Stimulated activated CD8-positive, alpha-beta memory T cell treated with anti-CD3 and anti-CD28 coated beads, Interleukin-2, amount 100 ng/mL, for 1 hour (primary cell): ENCODE data around the gene PROM1.

Source experiments
- DNase-seq, 2 donors: peaks; one replicate each; pipeline ENCODE4 v3.0.0-alpha.2; 2020; ENCODE audit warnings: low read depth in 2 of 2

PROM1 gene

GRCh38 chr4:16083241-16084191 is at the start of gene PROM1:
PROM1 (minus strand) TSS chr4:16084023; CDS start chr4:16075906, 8,117 bp downstream.
- DNase-seq, result no peak

DNA sequence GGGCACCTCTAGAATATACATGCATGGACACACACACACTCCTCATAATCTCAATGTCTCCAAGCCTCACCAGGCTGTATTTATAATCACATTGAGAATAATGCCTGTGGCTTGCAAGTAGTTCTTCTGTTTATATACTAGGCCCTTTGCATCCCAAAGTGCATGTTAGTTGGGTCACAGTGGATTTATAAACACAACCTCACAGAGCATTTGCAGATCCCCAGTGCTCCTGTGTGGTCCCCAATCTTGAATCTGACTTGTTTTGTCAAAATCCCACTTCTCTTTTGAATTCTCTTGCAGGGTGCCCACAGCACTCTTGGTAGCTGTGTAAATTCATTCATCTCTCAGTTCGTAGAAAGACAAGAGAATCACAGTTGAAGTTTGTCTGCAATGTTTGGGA is 49.6 kb upstream of the PROM1 start:
- no peak for DNase-seq

- DNase-seq, result no peak
Measured at GRCh38 chr4:16131293-16131692, 47.5 kb upstream of the PROM1 start.

- no peak for DNase-seq
Measured at GRCh38 chr4:16129336-16129735, 45.5 kb upstream of the PROM1 start.

GRCh38 chr4:16126714-16127113 is 42.9 kb upstream of the PROM1 start:
- no peak for DNase-seq

- DNase-seq, result no peak
Measured at GRCh38 chr4:16125571-16126445, 42.0 kb upstream of the PROM1 start.

DNA sequence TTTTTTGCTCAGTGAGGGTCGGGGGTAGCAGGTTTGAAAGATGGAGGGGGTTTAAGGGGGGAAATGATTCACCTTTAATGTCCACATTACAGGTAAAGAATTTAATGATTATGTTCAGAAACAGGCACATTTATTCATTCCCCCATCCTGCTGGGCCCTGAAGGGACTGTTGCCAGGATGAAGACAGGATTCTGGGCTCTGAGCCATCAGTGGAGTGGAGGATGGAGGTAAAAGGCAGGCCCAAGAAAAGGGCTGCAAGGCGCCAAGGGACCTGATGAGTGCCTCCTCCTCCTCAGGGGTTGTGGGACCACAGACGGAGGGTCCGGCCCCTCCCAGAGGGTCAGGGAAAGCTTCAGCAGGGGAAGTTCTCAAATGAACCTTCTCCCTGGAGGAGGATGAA is 40.4 kb upstream of the PROM1 start:
- no peak for DNase-seq

DNA sequence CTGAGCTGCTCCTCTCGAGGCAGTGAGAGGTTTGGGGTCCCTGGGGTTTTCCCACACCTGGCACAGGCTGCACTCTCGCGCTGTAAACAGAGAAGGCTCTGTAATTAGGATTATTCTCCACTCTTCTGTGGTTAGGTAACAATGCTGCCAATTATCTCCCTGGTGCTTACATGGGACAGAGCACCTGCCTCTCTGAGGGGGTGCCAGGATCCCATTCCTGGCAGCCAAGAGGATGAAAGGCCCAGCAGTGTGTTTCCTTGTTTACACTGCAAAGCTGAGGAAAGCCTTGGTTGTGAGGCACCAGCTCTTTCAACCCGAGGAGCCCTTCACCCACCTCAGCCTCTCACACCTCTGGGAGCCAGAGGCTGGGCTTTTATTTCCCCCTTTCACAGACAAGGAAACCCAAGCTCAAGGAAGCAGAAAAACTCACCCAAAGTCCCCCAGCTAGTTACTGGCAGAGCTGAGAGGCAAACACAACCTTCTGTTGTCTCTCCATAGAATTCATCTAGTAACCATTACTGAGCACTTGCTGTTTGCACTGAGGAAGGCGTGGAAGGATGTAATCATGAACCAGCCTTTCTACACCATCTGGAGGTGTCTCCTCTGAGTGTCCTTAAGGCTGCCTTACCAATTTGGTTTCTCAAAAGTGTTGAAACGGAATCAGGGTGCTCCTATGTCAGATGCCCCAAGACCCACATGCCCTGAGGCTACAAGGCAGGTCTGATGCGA is 39.7 kb upstream of the PROM1 start:
- no peak for DNase-seq

DNA sequence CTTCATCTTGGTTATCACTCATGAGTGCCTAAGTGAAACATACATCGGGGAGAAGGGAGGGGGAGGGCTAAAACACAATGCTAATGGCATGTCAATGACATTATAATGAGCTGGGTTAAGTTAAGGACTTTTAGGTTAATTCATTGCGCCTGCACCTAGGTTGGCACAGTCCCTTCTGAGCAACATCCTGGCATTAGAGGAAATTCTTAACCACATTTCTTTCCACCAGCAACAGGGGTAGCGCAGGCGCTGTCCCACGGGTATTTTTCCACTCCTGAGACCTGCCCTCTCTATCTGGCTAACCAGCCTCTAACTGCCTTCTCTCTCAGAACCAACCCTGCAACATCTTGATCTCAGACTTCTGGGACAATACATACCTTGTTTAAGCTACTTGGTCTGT is 39.0 kb upstream of the PROM1 start:
- DNase-seq, result no peak

DNA sequence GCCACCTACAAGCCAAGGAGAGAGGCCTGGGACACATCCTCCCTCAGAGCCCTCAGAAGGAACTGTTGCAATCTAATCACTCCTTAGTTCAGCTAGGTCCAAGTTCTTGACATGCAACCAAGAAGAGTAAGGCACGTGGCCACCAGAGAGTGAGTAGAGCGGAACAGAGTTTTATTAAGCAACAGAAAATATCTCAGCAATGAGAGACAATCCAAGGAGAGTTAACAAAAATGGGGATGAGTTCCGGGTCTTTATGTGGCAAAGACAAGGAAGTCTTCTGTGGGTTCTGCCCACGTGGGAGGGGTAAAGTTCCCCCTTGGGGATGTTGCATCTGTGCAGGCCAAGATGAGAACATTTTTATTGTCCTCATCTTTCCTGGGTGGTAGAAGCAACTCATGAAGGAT is 38.5 kb upstream of the PROM1 start:
- DNase-seq, result no peak

- DNase-seq, result no peak
Measured at GRCh38 chr4:16120720-16121119, 36.9 kb upstream of the PROM1 start.

GRCh38 chr4:16119981-16120380 is 36.2 kb upstream of the PROM1 start:
- DNase-seq, result no peak

- DNase-seq, result no peak
Measured at GRCh38 chr4:16118090-16118489, 34.3 kb upstream of the PROM1 start.

DNA sequence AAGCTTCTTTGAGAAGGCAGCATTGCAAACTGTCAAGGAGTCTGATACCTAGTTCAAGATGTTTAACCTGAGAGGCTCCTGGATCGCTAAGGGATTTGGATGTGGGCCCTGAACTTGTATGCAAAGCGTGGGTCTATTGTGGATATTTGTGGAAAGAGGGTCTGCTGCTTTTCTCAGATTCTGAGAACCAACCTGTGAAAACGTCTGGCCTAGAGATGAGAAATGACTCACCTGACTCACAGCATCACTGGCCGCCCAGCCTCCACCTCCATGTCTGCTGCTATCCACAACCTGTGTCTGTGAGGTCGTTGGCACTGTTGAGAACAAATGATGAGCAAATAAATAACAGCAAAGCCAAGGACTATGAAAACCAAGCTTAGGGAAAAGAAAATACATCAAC is 33.3 kb upstream of the PROM1 start:
- DNase-seq, result no peak

DNA sequence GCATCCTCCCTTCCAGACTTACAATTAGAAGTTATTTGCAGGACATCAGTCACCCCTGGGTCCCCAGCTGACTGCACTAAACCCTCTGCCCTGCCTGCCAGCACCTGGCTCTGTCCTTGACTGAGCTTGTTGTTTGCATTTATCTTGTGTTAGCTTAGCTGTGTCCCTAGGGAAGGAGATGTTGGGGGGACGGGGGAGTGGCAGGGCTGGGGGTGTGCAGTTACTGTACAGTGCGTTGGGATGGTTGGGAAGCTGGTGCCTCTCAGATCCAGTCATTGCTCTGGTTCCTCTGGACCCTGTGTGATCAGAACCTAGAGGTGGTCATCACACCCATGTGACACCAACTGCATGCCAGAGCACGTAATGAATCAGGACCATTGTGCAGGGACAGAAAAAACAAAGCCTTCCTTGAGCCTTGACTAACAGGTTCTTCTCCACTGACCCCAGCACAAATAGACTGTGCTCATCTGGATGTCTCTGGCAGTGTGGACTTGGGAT is 32.7 kb upstream of the PROM1 start:
- no peak for DNase-seq

GRCh38 chr4:16116019-16116418 is 32.2 kb upstream of the PROM1 start:
- no peak for DNase-seq

GRCh38 chr4:16114546-16114945 is 30.7 kb upstream of the PROM1 start:
- DNase-seq, result no peak

DNA sequence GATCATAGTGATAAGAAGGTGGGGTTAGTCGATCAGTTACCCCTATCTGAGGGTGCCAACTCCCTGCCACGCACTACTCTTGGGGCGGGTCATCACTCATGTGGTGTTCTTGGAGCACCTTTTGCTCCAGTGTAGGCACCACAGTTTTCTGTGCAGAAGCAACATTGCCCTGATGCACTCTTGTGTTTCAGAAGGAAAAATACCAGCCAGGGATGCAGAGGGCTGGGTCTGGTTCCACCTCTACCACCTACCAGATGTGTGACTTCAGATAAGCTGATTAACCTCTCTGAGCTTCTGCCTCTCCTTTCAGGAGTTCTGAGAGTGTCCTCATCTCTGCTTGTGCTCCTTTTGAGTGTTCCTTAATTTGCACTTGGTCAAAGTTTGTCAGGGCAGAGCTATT is 29.9 kb upstream of the PROM1 start:
- no peak for DNase-seq

DNA sequence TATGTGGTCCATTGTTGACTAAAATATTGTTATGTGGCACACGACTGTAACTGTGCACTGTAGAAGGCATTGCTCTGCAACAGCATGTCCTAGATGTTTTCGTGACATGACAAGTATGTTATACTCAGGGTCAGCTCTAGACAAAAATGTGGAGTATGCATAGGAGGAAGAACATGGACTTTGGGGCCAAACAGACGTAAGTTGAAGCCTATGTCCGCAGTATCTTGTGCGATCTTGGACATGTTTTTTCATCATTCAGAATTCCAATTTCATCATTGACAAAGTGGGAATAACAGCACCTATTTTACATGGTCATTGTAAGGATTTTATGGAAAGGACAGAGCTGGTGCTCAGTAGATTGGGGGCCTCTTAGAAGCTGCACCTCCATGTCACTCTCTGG is 27.7 kb upstream of the PROM1 start:
- DNase-seq, result no peak

DNA sequence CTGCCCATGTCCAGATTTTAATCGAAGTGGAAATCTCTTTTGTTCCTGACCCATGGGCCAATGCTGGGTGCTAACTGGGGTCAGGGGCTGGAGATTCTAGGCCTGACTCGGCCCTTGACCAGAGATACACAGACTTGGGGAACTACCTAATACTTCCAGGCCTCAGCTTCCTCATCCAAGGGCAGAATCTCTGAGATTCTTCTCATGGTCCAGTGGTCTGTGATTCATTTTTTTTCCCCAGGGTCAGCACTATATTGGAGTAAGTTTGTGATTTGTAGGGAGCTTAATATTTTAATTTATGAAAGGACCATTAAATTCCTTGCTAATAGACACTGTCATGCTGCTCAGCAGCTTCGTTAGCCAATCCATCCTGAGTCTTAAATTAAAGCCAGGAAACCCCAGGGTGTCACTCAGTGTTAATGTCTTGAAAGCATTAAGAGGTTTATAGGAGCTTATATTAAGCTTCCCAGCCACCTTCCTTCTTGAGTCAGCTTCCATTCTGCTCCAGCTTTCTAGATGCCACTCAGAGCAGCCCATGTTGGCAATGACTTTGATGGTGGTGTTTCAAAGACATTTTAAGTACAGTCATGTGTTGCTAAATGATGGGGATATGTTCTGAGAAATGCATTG is 27.0 kb upstream of the PROM1 start:
- DNase-seq, result no peak

GRCh38 chr4:16110199-16110598 is 26.4 kb upstream of the PROM1 start:
- DNase-seq, result no peak
